ENCODE results near the gene GCSH. TPM values are rescaled to one million over a fixed set of nuclear protein-coding genes. Genes with fewer than 3 reads are reported as not detected.

The GCSH gene
- total RNA-seq, 3 donors from 2014 or later = 14.2 to 18.3 (median 18.0) TPM

- Histone ChIP-seq H3K9me3 (no peaks in the 10 kb centered on the region), H3K4me1 (ENCODE audit: low read depth) (no peaks in the 10 kb centered on the region), H3K4me3 (no peak overlapping the region), H3K36me3 (ENCODE audit: low read depth) (no peaks in the 10 kb centered on the region)
- intact Hi-C loops (cut with DNase I, micrococcal nuclease) = no loop called here
- DNase-seq (no peak), ATAC-seq (no peak)
- no peak for TF ChIP-seq CTCF (IDR thresholded peaks at IDR 0.05)
Observed at GRCh38 chr16:81107511-81107910, 11.3 kb upstream of the GCSH start.

- no peak for DNase-seq
- Histone ChIP-seq H3K36me3 (ENCODE audit: low read depth) (no peaks in the 10 kb centered on the region), H3K4me3 (no peak overlapping the region), H3K9me3 (no peaks in the 10 kb centered on the region), H3K4me1 (ENCODE audit: low read depth) (no peaks in the 10 kb centered on the region)
- ATAC-seq = peak; percentile 58
- intact Hi-C loops (cut with DNase I, micrococcal nuclease) = no loop called here
- no peak for TF ChIP-seq CTCF (IDR thresholded peaks at IDR 0.05)
Observed at GRCh38 chr16:81106826-81107503, 10.8 kb upstream of the GCSH start.

GRCh38 chr16:81105946-81106345 is 9.8 kb upstream of the GCSH start:
- Histone ChIP-seq H3K4me3 (no peak overlapping the region), H3K9me3 (no peaks in the 10 kb centered on the region)
- intact Hi-C loops (cut with DNase I, micrococcal nuclease) = no loop called here

GRCh38 chr16:81101702-81102101 is 5.5 kb upstream of the GCSH start:
- H3K4me1 ChIP-seq (ENCODE audit: low read depth) = peaks cover 5% of the 10 kb centered on the region
- TF ChIP-seq CTCF (IDR thresholded peaks at IDR 0.05) = no peak
- intact Hi-C loops (cut with DNase I, micrococcal nuclease) = no loop called here
- no peaks in the 10 kb centered on the region for H3K9me3 ChIP-seq
- H3K4me3 ChIP-seq = no peak overlapping the region
- ATAC-seq = no peak
- no peaks in the 10 kb centered on the region for H3K36me3 ChIP-seq (ENCODE audit: low read depth)
- no peak for DNase-seq

More at GRCh38 chr16:81105946-81106345, 9.8 kb upstream of the GCSH start:
- Histone ChIP-seq H3K4me1 (ENCODE audit: low read depth) (no peaks in the 10 kb centered on the region), H3K36me3 (ENCODE audit: low read depth) (no peaks in the 10 kb centered on the region)
- DNase-seq (no peak), ATAC-seq (no peak)
- no peak for TF ChIP-seq CTCF (IDR thresholded peaks at IDR 0.05)

- intact Hi-C loops (cut with DNase I, micrococcal nuclease) = no loop called here
- no peak for TF ChIP-seq CTCF (IDR thresholded peaks at IDR 0.05)
Observed at GRCh38 chr16:81099958-81100357, 3.8 kb upstream of the GCSH start.

More at GRCh38 chr16:81099958-81100357, 3.8 kb upstream of the GCSH start:
- DNase-seq (no peak), ATAC-seq (no peak)
- H3K4me3 ChIP-seq = no peak overlapping the region
- H3K4me1 ChIP-seq (ENCODE audit: low read depth) = peaks cover 10% of the 10 kb centered on the region
- H3K36me3 ChIP-seq (ENCODE audit: low read depth) = peaks cover 4% of the 10 kb centered on the region
- H3K9me3 ChIP-seq = no peaks in the 10 kb centered on the region
